Choroid plexus epithelial cell (primary cell): Measurements from ENCODE around the gene MAPK8.

ENCODE experiments used
- DNase-seq: peaks from one replicate; pipeline ENCODE4 v3.0.0-alpha.2; 2010; ENCODE audit warnings: low read depth
- H3K4me3 ChIP-seq: 2 replicates; pipeline ENCODE4 v1.5.1; 2011; ENCODE audit warnings: low read depth, mild to moderate bottlenecking, control low read depth, low read length, moderate library complexity
- TF ChIP-seq, protein P1 (sequence below): conservative IDR thresholded peaks from 2 replicates; pipeline ENCODE4 v1.5.1; 2011; ENCODE audit warnings: low read depth, mild to moderate bottlenecking, control low read depth, inconsistent platforms, low read length, moderate library complexity

The MAPK8 gene

DNA sequence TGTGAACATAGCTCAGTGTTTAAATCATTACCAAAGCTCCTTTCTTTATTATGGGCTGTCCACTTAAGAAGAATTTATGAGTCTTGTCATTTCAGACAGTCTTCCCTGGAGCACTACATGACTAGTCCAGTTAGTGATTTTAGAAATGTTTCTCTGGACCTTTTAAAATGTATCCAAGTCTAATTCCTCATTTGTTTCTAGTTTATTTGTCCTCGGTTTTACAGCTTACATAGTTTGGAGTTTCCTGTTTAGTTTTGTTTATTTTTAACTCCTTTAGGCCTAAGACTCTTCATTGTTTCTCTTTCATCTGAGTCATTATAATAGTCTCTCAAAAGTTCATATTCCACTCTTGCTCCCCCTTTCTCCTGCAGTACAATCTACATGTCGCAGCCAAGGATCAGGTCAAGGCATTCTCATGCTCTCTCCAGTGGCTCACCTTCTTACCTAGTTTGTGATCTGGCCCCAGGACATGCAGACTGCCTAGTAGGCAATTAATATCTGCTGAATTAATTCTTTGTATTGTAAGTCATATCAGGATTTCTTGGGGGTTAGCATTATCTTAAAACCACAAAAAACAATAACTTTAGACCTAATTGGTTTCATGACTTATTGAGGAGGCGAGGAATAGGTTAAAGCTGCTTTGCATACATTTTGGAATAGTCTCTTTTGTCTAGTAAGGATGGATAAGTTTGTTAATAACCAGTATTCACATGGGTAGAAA is 93.8 kb downstream of the MAPK8 start:
- TF ChIP-seq, protein P1, sequence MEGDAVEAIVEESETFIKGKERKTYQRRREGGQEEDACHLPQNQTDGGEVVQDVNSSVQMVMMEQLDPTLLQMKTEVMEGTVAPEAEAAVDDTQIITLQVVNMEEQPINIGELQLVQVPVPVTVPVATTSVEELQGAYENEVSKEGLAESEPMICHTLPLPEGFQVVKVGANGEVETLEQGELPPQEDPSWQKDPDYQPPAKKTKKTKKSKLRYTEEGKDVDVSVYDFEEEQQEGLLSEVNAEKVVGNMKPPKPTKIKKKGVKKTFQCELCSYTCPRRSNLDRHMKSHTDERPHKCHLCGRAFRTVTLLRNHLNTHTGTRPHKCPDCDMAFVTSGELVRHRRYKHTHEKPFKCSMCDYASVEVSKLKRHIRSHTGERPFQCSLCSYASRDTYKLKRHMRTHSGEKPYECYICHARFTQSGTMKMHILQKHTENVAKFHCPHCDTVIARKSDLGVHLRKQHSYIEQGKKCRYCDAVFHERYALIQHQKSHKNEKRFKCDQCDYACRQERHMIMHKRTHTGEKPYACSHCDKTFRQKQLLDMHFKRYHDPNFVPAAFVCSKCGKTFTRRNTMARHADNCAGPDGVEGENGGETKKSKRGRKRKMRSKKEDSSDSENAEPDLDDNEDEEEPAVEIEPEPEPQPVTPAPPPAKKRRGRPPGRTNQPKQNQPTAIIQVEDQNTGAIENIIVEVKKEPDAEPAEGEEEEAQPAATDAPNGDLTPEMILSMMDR: peak; percentile 17
- DNase-seq: peak; percentile 26
- H3K4me3 ChIP-seq: no peak overlapping the region

- H3K4me3 ChIP-seq: no peak overlapping the region
- no peak for DNase-seq
- TF ChIP-seq, protein P1: no peak
Observed at GRCh38 chr10:48400850-48401220, 94.4 kb downstream of the MAPK8 start.

DNA sequence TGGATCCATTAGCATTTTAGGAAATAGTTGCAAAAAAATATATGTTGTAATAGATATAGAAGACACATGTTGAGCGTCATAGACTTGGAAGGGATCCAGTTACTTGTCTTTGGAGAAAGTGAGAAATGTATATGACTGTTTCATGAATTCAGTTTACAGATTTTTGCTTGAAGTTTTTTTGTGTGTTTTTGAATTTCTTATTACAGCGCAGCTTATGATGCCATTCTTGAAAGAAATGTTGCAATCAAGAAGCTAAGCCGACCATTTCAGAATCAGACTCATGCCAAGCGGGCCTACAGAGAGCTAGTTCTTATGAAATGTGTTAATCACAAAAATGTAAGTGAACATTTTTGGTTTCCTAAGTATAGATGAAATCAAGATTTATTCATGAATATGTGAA is 98.2 kb downstream of the MAPK8 start:
- peak; percentile 60 for DNase-seq
- TF ChIP-seq, protein P1: no peak

GRCh38 chr10:48406204-48406603 is 99.7 kb downstream of the MAPK8 start:
- TF ChIP-seq, protein P1: no peak
- peak; percentile 56 for DNase-seq
- H3K4me3 ChIP-seq: no peak overlapping the region

More for the DNA sequence above, 98.2 kb downstream of the MAPK8 start:
- H3K4me3 ChIP-seq: no peak overlapping the region

- no peak overlapping the region for H3K4me3 ChIP-seq
- no peak for DNase-seq
- TF ChIP-seq, protein P1: no peak
Observed at GRCh38 chr10:48406658-48407057, 100.2 kb downstream of the MAPK8 start.

DNA sequence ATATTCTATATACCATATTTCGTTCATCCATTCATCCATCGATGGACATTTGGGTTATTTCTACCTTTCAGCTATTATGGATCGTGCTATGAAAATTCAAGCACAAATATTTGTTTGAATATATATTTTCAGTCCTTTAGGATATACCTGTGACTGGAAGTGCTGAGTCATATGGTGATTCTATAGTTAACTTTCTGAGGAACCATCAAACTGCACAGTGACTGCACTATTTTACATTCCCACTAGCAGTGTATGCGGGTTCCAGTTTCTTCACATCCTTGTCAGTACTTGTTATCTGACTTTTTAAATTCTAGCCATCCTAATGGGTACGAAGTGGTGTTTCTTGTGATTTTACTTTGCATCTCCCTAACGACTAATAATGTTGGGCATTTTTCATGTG is 104.0 kb downstream of the MAPK8 start:
- TF ChIP-seq, protein P1: no peak
- no peak overlapping the region for H3K4me3 ChIP-seq
- no peak for DNase-seq

- no peak for DNase-seq
- TF ChIP-seq, protein P1: no peak
- no peak overlapping the region for H3K4me3 ChIP-seq
Observed at GRCh38 chr10:48411510-48411909, 105.0 kb downstream of the MAPK8 start.
